Right renal cortex interstitium (tissue), 3 donors: ENCODE data around the gene VTI1A. TPM values are rescaled to one million over a fixed set of nuclear protein-coding genes. Genes with fewer than 3 reads are reported as not detected.

Source experiments
- DNase-seq, 3 donors: peaks; one replicate each; pipeline ENCODE4 v3.0.0-alpha.2; 2013; ENCODE audit warnings: low read depth in 3 of 3, low spot score in 2 of 3
- polyA plus RNA-seq, 3 donors: library from polyadenylated mRNA; unstranded; fragments of 120-200 nt; gene quantifications; one replicate each; pipeline ENCODE4 v1.2.1, GENCODE V29; 2013; ENCODE audit not compliant: insufficient read length in 3 of 3

VTI1A gene
- polyA plus RNA-seq, 3 donors: 22.3 to 24.8 (median 23.8) TPM

GRCh38 chr10:112769611-112770370, 322.8 kb downstream of the VTI1A start:
- DNase-seq: no peak

- no peak for DNase-seq
Observed at GRCh38 chr10:112771733-112772132, 324.7 kb downstream of the VTI1A start.

GRCh38 chr10:112773783-112774182, 326.8 kb downstream of the VTI1A start:
- no peak for DNase-seq

GRCh38 chr10:112774210-112774609, 327.2 kb downstream of the VTI1A start:
- no peak for DNase-seq

- DNase-seq: no peak
Observed at GRCh38 chr10:112774798-112775197, 327.8 kb downstream of the VTI1A start.

GRCh38 chr10:112775381-112775780, 328.4 kb downstream of the VTI1A start:
- DNase-seq: no peak

- no peak for DNase-seq
Observed at GRCh38 chr10:112775892-112776674, 329.1 kb downstream of the VTI1A start.

GRCh38 chr10:112778579-112778978, 331.6 kb downstream of the VTI1A start:
- DNase-seq: no peak

GRCh38 chr10:112779025-112779770, 332.2 kb downstream of the VTI1A start:
- no peak for DNase-seq

GRCh38 chr10:112782200-112782907, 335.3 kb downstream of the VTI1A start:
- DNase-seq: no peak

GRCh38 chr10:112783351-112784021, 336.5 kb downstream of the VTI1A start:
- no peak for DNase-seq

- DNase-seq: no peak
Observed at GRCh38 chr10:112784022-112784461, 337.0 kb downstream of the VTI1A start.

GRCh38 chr10:112785089-112785488, 338.1 kb downstream of the VTI1A start:
- no peak for DNase-seq

- no peak for DNase-seq
Observed at GRCh38 chr10:112789248-112789647, 342.2 kb downstream of the VTI1A start.

GRCh38 chr10:112790030-112790429, 343.0 kb downstream of the VTI1A start:
- DNase-seq: no peak

- no peak for DNase-seq
Observed at GRCh38 chr10:112790921-112791320, 343.9 kb downstream of the VTI1A start.

GRCh38 chr10:112791447-112791846, 344.4 kb downstream of the VTI1A start:
- no peak for DNase-seq

GRCh38 chr10:112792487-112793201, 345.6 kb downstream of the VTI1A start:
- DNase-seq: no peak

- no peak for DNase-seq
Observed at GRCh38 chr10:112793202-112793921, 346.3 kb downstream of the VTI1A start.
